ENCODE measurements around the gene TYW1B. TPM values are rescaled to one million over a fixed set of nuclear protein-coding genes. Genes with fewer than 3 reads are reported as not detected.
A peak's percentile ranks its signal among the peaks of the same experiment; 100 is the strongest.
"Not testable (repeated sequence)": the region's sequence is repeated elsewhere in the genome, so short reads cannot be mapped to it uniquely, and the experiment has no call there.

Gene TYW1B
- total RNA-seq, 1 donor from 2014 or later: 5.7 TPM

DNA sequence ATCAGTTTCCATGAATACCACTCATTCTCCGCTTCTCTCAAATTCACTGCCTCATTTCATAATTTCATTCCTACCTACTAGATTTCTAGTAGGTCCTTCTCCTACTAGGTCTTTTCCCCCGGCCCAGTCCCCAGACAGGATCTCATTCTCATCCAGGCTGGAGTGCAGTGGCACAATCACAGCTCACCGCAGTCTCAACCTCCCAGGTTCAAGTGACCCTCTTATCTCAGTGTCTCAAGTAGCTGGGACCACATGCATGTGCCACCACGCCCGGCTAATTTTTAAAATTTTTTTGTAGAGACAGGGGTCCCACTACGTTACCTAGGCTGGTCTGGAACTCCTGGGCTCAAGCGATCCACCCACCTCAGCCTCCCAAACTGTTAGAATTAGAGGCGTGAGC, 132.5 kb downstream of the TYW1B start:
- H3K36me3 Mint-ChIP-seq (ENCODE audit: insufficient read depth); H3K4me3 Mint-ChIP-seq (ENCODE audit: low read depth); H3K4me1 Mint-ChIP-seq (ENCODE audit: low read depth); H3K27me3 Mint-ChIP-seq; H3K9me3 Mint-ChIP-seq (ENCODE audit: low read depth); DNase-seq (ENCODE audit: low spot score, unreplicated experiment); H3K27ac Mint-ChIP-seq: not testable (repeated sequence)

DNA sequence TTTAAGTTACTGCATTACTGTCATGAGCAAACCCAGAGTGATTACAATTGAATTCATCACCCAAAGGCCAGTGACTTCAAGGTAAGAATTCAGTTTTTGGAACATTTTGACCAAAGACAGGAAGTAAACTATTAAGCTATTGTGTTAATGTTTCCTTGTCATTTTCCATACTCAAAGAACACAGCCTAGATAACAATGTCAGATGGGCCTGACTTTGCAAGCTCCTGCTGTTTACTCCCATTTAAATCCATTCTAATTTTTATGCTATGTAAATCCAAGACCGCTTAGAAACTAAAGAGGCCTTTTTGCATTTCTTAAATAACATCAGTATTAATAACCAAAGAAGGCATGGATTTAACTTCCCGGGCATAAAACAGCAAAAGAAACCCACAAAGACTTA, 136.6 kb downstream of the TYW1B start:
- not testable (repeated sequence) for H3K27me3 Mint-ChIP-seq; DNase-seq (ENCODE audit: low spot score, unreplicated experiment); H3K27ac Mint-ChIP-seq; H3K36me3 Mint-ChIP-seq (ENCODE audit: insufficient read depth); H3K9me3 Mint-ChIP-seq (ENCODE audit: low read depth); H3K4me3 Mint-ChIP-seq (ENCODE audit: low read depth)
- H3K4me1 Mint-ChIP-seq (ENCODE audit: low read depth): peaks cover 12% of the 10 kb centered on the region

DNA sequence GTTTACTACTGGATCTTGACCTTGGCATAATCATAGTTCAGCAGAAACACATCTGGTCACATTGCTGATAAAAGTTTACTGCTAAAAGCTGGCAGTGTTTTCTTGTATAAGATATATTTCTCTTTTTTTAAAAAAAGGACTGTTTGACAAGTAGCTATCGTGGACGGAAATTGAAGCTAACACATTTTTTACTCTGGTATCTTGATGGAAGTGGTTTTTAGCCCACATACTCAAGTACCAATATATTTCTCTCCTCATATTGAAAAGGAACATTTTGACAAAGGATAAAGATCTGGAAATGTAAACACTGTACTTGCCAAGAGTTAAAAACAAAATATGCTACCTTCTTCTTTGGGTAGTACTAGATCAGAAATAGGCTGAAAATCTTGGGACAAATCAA, 137.8 kb downstream of the TYW1B start:
- not testable (repeated sequence) for H3K4me3 Mint-ChIP-seq (ENCODE audit: low read depth); H3K27me3 Mint-ChIP-seq; DNase-seq (ENCODE audit: low spot score, unreplicated experiment); H3K4me1 Mint-ChIP-seq (ENCODE audit: low read depth); H3K9me3 Mint-ChIP-seq (ENCODE audit: low read depth); H3K27ac Mint-ChIP-seq; H3K36me3 Mint-ChIP-seq (ENCODE audit: insufficient read depth)

DNA sequence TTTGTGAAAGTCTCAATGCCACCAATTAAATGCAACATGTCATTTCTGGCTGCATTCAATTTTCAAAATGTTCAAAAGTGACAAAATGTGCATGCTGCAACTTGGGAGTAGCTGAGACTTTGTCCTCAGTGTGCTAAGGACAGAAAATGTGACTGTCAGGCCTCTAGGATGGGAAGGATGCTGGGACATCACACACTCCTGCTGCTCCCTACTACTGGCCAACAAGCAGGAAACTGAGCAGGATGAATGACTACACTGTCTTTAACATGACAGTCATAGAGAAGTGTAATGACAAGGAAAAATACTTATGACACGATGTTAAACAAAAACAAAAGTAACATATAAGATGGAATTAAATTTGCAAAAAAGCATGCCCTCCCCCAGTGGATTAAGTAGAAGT, 138.7 kb downstream of the TYW1B start:
- H3K27me3 Mint-ChIP-seq; H3K27ac Mint-ChIP-seq; H3K4me3 Mint-ChIP-seq (ENCODE audit: low read depth); H3K9me3 Mint-ChIP-seq (ENCODE audit: low read depth); H3K36me3 Mint-ChIP-seq (ENCODE audit: insufficient read depth); H3K4me1 Mint-ChIP-seq (ENCODE audit: low read depth); DNase-seq (ENCODE audit: low spot score, unreplicated experiment): not testable (repeated sequence)

DNA sequence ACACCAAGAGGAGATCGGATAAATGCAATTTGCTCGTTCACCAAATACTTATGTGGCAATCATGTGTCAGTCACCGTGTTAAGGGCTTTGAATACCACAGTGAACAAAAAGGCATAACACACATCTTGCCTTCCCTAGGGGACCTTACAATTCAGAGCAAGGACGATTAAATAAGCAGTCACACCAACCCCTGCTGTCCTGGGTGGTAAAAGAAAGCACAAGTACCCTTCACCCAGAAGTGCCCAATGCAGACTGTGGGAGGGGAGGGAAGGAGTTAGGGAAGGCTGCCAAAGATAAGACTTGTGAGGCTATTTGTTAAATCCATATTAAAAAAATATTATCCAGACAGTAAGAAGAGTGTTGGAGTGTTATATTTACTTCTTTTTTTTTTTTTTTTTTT, 146.8 kb downstream of the TYW1B start:
- not testable (repeated sequence) for H3K4me3 Mint-ChIP-seq (ENCODE audit: low read depth); H3K36me3 Mint-ChIP-seq (ENCODE audit: insufficient read depth); H3K9me3 Mint-ChIP-seq (ENCODE audit: low read depth); DNase-seq (ENCODE audit: low spot score, unreplicated experiment); H3K27me3 Mint-ChIP-seq; H3K27ac Mint-ChIP-seq
- peaks cover 21% of the 10 kb centered on the region for H3K4me1 Mint-ChIP-seq (ENCODE audit: low read depth)

DNA sequence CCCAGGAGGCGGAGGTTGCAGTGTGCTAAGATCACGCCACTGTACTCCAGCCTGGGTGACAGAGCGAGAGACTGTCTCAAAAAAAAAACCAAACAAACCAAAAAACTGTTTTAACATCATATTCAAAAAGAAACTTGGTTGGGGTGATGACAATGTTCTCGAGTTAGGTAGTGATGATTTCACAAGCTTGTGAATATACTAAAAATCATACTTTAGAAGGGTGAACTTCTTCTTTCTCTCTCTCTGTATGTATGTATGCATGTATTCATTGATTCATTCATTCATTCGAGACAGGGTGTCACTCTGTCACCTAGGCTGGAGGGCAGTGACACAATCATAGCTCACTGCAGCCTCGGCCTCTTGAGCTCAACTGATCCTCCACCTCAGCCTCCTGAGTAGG, 151.1 kb downstream of the TYW1B start:
- H3K9me3 Mint-ChIP-seq (ENCODE audit: low read depth); H3K27ac Mint-ChIP-seq; H3K27me3 Mint-ChIP-seq; H3K4me3 Mint-ChIP-seq (ENCODE audit: low read depth); DNase-seq (ENCODE audit: low spot score, unreplicated experiment); H3K36me3 Mint-ChIP-seq (ENCODE audit: insufficient read depth); H3K4me1 Mint-ChIP-seq (ENCODE audit: low read depth): not testable (repeated sequence)

DNA sequence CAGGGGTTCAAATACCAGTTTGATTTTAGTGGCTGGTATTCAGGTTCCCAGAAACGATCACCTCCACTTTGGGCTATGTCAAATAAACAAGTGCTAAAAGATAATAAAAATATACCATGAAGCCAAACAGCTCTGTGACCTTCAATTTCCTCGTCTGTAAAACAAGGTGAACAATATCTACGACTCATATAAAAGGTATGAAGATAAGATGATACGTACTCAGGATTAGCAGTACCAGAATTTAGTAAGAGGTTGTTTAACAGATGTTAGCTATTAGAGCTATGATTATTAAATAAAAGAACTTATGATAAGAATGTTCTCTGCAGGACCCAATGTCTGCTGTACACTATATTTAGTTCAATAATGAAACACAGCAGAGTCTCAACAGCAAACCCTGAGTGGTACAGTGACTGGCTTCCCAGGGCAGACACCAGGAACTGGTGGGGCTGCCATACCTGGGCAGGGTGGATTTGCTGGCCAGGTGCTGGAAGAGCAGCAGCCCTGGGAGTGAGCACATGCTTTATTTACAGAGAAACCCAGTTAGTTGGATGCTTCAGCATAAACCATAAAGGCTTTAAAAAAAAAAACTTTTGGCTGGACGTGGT, 151.8 kb downstream of the TYW1B start:
- H3K27ac Mint-ChIP-seq: peak overlapping the region; percentile 67
- not testable (repeated sequence) for H3K27me3 Mint-ChIP-seq; DNase-seq (ENCODE audit: low spot score, unreplicated experiment); H3K4me3 Mint-ChIP-seq (ENCODE audit: low read depth); H3K9me3 Mint-ChIP-seq (ENCODE audit: low read depth); H3K36me3 Mint-ChIP-seq (ENCODE audit: insufficient read depth); H3K4me1 Mint-ChIP-seq (ENCODE audit: low read depth)

DNA sequence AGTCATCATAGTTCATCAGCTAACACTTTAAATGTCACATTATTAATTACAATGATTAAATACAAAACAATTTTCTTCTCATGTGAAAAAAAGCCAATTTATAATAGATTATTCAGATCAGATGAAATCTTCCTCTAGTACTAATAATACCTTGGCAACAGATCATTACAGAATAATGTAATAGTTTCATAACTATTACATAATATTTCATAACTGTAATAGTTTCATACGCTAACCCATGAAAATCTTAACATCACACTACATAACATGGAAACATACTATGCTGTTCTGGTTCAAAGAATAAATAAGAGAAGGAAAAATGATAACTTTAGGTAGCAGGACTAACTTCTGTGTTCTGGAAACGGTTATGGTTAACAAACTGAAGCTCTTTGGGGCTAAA, 152.3 kb downstream of the TYW1B start:
- not testable (repeated sequence) for H3K4me3 Mint-ChIP-seq (ENCODE audit: low read depth)

DNA sequence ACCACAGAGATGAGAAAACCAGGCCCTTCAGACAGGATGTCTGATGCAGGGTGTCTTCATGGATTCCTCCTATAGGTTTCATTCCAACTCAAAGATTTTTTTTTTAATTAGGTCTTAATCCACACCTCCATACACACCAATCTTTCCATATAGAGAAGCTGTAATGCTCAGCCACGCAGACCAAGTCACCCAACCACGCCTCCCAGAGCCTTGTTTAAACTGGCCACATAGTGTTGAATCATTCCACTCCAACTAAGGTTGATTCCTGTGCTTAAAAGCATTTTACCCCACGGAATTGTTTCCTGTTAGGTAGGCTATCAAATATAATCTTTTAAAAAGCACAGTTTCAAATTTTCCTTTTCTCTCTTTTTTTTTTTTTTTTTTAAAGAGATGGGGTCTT, 153.6 kb downstream of the TYW1B start:
- no peak overlapping the region for H3K4me3 Mint-ChIP-seq (ENCODE audit: low read depth)
- no peak overlapping the region for H3K27ac Mint-ChIP-seq
- H3K9me3 Mint-ChIP-seq (ENCODE audit: low read depth): no peaks in the 10 kb centered on the region
- H3K4me1 Mint-ChIP-seq (ENCODE audit: low read depth): no peaks in the 10 kb centered on the region
- peaks cover 2% of the 10 kb centered on the region for H3K36me3 Mint-ChIP-seq (ENCODE audit: insufficient read depth)
- TF ChIP-seq, protein P1, sequence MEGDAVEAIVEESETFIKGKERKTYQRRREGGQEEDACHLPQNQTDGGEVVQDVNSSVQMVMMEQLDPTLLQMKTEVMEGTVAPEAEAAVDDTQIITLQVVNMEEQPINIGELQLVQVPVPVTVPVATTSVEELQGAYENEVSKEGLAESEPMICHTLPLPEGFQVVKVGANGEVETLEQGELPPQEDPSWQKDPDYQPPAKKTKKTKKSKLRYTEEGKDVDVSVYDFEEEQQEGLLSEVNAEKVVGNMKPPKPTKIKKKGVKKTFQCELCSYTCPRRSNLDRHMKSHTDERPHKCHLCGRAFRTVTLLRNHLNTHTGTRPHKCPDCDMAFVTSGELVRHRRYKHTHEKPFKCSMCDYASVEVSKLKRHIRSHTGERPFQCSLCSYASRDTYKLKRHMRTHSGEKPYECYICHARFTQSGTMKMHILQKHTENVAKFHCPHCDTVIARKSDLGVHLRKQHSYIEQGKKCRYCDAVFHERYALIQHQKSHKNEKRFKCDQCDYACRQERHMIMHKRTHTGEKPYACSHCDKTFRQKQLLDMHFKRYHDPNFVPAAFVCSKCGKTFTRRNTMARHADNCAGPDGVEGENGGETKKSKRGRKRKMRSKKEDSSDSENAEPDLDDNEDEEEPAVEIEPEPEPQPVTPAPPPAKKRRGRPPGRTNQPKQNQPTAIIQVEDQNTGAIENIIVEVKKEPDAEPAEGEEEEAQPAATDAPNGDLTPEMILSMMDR (IDR thresholded peaks at IDR 0.05; ENCODE audit: unreplicated experiment): no peak
- H3K27me3 Mint-ChIP-seq: no peaks in the 10 kb centered on the region
- DNase-seq (ENCODE audit: low spot score, unreplicated experiment): no peak

More for the DNA sequence above, 152.3 kb downstream of the TYW1B start:
- not testable (repeated sequence) for H3K9me3 Mint-ChIP-seq (ENCODE audit: low read depth); H3K27me3 Mint-ChIP-seq; H3K27ac Mint-ChIP-seq; DNase-seq (ENCODE audit: low spot score, unreplicated experiment); H3K4me1 Mint-ChIP-seq (ENCODE audit: low read depth); H3K36me3 Mint-ChIP-seq (ENCODE audit: insufficient read depth)

DNA sequence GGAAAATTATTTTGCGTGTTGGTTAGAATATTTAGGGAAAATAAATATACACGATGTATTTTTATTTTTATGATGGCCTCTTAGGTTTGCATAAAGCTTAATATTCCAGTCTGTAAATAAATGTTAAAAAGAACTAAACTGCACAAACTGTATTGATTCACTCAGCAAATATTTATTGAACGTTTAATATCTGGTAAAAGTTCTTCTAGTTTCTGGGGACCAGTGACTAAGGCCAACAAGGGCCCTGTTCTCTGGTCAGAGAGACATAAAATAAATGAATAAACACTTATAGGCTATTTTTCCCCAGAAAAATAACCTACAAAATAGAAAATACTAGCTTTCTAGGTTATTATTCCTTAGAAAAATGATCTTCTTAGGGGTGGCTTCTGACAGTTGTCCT, 157.2 kb downstream of the TYW1B start:
- not testable (repeated sequence) for H3K36me3 Mint-ChIP-seq (ENCODE audit: insufficient read depth); H3K27ac Mint-ChIP-seq; H3K4me3 Mint-ChIP-seq (ENCODE audit: low read depth); H3K27me3 Mint-ChIP-seq; H3K9me3 Mint-ChIP-seq (ENCODE audit: low read depth); H3K4me1 Mint-ChIP-seq (ENCODE audit: low read depth); DNase-seq (ENCODE audit: low spot score, unreplicated experiment)

DNA sequence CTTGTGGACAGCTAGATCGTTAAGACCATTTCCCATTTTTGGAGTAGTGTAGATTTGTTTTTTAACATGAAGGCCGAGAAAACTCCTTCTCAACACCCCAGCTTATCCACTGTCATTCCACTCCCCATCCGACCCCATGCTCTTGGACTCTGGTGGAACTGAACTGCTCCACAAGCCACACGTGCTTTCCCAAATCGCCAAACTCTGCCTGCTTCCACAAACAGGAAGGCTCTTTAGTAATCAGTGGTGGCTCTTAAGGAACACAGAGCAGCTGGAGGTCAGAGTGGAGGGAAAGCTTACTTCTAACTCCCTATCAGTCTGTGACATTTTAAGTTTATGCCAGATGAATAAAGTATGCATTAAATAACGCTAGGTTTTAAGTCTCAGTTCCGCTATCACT, 159.6 kb downstream of the TYW1B start:
- H3K27me3 Mint-ChIP-seq; H3K27ac Mint-ChIP-seq; H3K4me1 Mint-ChIP-seq (ENCODE audit: low read depth); H3K4me3 Mint-ChIP-seq (ENCODE audit: low read depth); DNase-seq (ENCODE audit: low spot score, unreplicated experiment); H3K36me3 Mint-ChIP-seq (ENCODE audit: insufficient read depth); H3K9me3 Mint-ChIP-seq (ENCODE audit: low read depth): not testable (repeated sequence)

DNA sequence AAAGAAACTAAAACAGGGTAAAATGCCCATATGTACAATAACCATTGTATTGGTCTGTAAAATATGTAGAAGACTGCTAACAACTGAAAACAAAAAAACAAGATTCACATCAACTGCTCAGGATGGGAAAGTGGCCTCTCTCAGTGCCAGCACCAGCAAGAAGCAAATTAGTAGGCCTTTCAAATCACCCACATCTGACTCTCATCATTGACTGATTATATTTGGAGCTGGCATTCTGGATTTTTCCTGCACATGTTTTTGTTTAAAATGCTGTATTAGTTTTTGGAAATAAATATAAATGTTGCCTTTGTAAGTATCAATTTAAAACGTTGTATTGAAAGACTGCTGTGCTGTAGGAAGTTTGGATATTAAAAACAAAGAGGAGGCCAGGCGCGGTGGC, 161.0 kb downstream of the TYW1B start:
- not testable (repeated sequence) for H3K4me3 Mint-ChIP-seq (ENCODE audit: low read depth); H3K27me3 Mint-ChIP-seq; H3K9me3 Mint-ChIP-seq (ENCODE audit: low read depth); H3K4me1 Mint-ChIP-seq (ENCODE audit: low read depth); DNase-seq (ENCODE audit: low spot score, unreplicated experiment); H3K36me3 Mint-ChIP-seq (ENCODE audit: insufficient read depth); H3K27ac Mint-ChIP-seq

DNA sequence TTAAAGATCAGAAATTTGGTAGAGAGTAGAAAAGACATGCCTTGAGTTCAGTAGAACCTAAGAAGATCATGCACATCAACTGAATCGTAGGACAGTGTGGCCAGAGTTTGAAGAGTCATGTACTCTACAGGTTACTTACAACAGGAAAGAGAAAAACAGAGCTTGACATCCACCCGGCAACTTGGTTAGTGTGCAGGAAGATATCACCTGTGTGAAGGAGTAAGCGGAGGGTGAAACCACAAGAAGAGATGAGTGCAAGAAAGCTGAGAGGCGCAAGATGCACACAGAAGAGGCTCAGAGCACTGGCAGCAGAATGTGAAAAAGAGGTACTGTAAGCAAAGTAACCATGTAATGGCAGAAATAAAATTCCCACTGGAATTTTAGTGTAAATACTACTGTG, 179.4 kb downstream of the TYW1B start:
- not testable (repeated sequence) for H3K36me3 Mint-ChIP-seq (ENCODE audit: insufficient read depth); H3K27ac Mint-ChIP-seq; H3K27me3 Mint-ChIP-seq; H3K4me3 Mint-ChIP-seq (ENCODE audit: low read depth); H3K9me3 Mint-ChIP-seq (ENCODE audit: low read depth); DNase-seq (ENCODE audit: low spot score, unreplicated experiment); H3K4me1 Mint-ChIP-seq (ENCODE audit: low read depth)
